Ectodermal cell (in vitro differentiated cells): ENCODE results near the gene DRD4.
"Not testable (repeated sequence)": the region's sequence is repeated elsewhere in the genome, so short reads cannot be mapped to it uniquely, and the experiment has no call there.

Source experiments
- H3K27ac ChIP-seq: 2 replicates; pipeline ENCODE4 v1.7.0; 2013; ENCODE audit warnings: mild to moderate bottlenecking, low read depth, low read length; ENCODE audit not compliant: insufficient read depth, poor library complexity, severe bottlenecking
- H3K27me3 ChIP-seq: 2 replicates; pipeline ENCODE4 v1.7.0; 2013; ENCODE audit warnings: mild to moderate bottlenecking, low read length; ENCODE audit not compliant: insufficient read depth, control insufficient read depth, poor library complexity, severe bottlenecking
- H3K36me3 ChIP-seq: one replicate; pipeline ENCODE4 v1.7.0; 2013; ENCODE audit warnings: low read length; ENCODE audit not compliant: control insufficient read depth, insufficient read depth
- H3K4me1 ChIP-seq: one replicate; pipeline ENCODE4 v1.7.0; 2013; ENCODE audit warnings: low read length; ENCODE audit not compliant: control insufficient read depth, insufficient read depth
- H3K4me3 ChIP-seq: 2 replicates; pipeline ENCODE4 v1.7.0; 2013; ENCODE audit warnings: low read depth, low read length, control low read depth; ENCODE audit not compliant: insufficient read depth
- H3K9me3 ChIP-seq: 2 replicates; pipeline ENCODE4 v1.7.0; 2013; ENCODE audit warnings: mild to moderate bottlenecking, low read length, moderate library complexity; ENCODE audit not compliant: control insufficient read depth
- WGBS, 2 experiments: methylation state at CpG; one replicate each; pipeline ENCODE4 v1.1.7; 2013; ENCODE audit warnings: missing lambda C conversion rate in 2 of 2; 5-methylcytosine and 5-hydroxymethylcytosine counted together

The DRD4 gene

GRCh38 chr11:643849-644738, 7.0 kb downstream of the DRD4 start:
- H3K27me3 ChIP-seq: peaks cover 10% of the 10 kb centered on the region
- no peak overlapping the region for H3K4me3 ChIP-seq
- no peak overlapping the region for H3K27ac ChIP-seq
- peaks cover 7% of the 10 kb centered on the region for H3K36me3 ChIP-seq
- 94 to 95% methylated on average over 50 of the region's 50 CpGs for WGBS, 2 experiments
- H3K9me3 ChIP-seq: no peaks in the 10 kb centered on the region
- peaks cover 11% of the 10 kb centered on the region for H3K4me1 ChIP-seq

GRCh38 chr11:645536-645935, 8.5 kb downstream of the DRD4 start:
- Histone ChIP-seq H3K4me1 (peaks cover 7% of the 10 kb centered on the region), H3K27ac (no peak overlapping the region), H3K36me3 (peaks cover 7% of the 10 kb centered on the region), H3K4me3 (no peak overlapping the region), H3K9me3 (no peaks in the 10 kb centered on the region), H3K27me3 (peaks cover 1% of the 10 kb centered on the region)
- 90 to 91% methylated on average over 16 of the region's 16 CpGs for WGBS, 2 experiments

DNA sequence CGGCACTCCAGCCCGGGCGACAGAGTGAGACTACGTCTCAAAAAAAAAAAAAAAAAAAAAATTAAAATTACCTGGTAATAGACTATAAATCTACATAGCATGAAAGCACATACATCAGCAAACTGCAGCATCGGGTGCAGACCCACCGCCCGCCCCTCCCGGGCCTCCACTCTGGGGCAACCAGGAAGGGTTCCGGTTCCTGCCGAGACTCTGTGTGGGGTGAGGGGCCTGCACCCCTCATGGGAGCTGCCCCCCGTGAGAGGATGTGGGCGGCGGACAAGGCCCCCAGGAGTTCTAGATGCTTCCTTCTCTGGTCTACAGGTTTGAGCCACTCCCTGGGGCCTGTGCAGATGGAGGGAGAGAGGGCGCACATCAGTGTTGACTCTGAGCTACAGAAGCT, 9.1 kb downstream of the DRD4 start:
- H3K4me1 ChIP-seq: peaks cover under 1% of the 10 kb centered on the region
- no peak overlapping the region for H3K4me3 ChIP-seq
- H3K27ac ChIP-seq: no peak overlapping the region
- 94 to 97% methylated on average over 10 to 13 of the region's 14 CpGs for WGBS, 2 experiments
- peaks cover 13% of the 10 kb centered on the region for H3K36me3 ChIP-seq
- no peaks in the 10 kb centered on the region for H3K9me3 ChIP-seq
- H3K27me3 ChIP-seq: no peaks in the 10 kb centered on the region

GRCh38 chr11:647672-648158, 10.6 kb downstream of the DRD4 start:
- H3K4me1 ChIP-seq, H3K9me3 ChIP-seq, H3K27ac ChIP-seq, H3K4me3 ChIP-seq, H3K27me3 ChIP-seq: not testable (repeated sequence)
- peaks cover 13% of the 10 kb centered on the region for H3K36me3 ChIP-seq
- 96 to 99% methylated on average over 9 to 11 of the region's 14 CpGs for WGBS, 2 experiments

- Histone ChIP-seq H3K4me3 (no peak overlapping the region), H3K9me3 (no peaks in the 10 kb centered on the region), H3K27ac (no peak overlapping the region), H3K36me3 (peaks cover 12% of the 10 kb centered on the region), H3K4me1 (no peaks in the 10 kb centered on the region), H3K27me3 (no peaks in the 10 kb centered on the region)
- 96 to 97% methylated on average over 10 of the region's 10 CpGs for WGBS, 2 experiments
Measured at GRCh38 chr11:650482-650881, 13.4 kb downstream of the DRD4 start.

DNA sequence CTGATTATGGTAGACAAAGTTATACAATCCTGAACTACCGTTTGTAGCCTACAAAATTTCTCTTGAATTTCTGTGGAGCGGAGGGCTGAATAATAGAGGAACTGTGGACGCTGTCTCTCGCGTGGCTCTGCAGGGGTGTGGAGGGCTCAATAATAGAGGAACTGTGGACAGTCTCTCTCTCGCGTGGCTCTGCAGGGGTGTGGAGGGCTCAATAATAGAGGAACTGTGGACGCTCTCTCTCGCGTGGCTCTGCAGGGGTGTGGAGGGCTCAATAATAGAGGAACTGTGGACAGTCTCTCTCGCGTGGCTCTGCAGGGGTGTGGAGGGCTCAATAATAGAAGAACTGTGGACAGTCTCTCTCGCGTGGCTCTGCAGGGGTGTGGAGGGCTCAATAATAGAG, 16.1 kb downstream of the DRD4 start:
- H3K27ac ChIP-seq, H3K4me3 ChIP-seq, H3K4me1 ChIP-seq, H3K9me3 ChIP-seq, H3K27me3 ChIP-seq, H3K36me3 ChIP-seq: not testable (repeated sequence)
- 93 to 97% methylated on average over 14 of the region's 14 CpGs for WGBS, 2 experiments

- H3K4me3 ChIP-seq: no peak overlapping the region
- no peaks in the 10 kb centered on the region for H3K4me1 ChIP-seq
- H3K27me3 ChIP-seq: no peaks in the 10 kb centered on the region
- H3K27ac ChIP-seq: no peak overlapping the region
- WGBS, 2 experiments: 93 to 94% methylated on average over 15 of the region's 15 CpGs
- no peaks in the 10 kb centered on the region for H3K9me3 ChIP-seq
- H3K36me3 ChIP-seq: peaks cover 7% of the 10 kb centered on the region
Measured at GRCh38 chr11:653837-654236, 16.8 kb downstream of the DRD4 start.

DNA sequence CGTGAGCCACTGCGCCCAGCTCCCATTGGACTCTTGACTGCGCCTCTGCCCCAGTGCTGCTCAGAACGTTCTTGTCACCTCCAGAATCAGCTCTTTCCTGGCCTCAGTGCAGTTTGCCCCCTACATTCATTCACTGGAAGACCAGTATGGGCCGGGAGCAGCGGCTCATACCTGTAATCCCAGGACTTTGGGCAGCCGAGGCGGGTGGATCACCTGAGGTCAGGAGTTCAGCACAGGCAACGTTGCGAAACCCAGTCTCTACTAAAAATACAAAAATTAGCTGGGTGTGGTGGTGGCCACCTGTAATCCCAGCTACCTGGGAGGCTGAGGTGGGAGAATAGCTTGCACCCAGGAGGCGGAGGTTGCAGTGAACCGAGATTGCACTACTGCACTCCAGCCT, 17.4 kb downstream of the DRD4 start:
- H3K27me3 ChIP-seq, H3K4me3 ChIP-seq, H3K4me1 ChIP-seq, H3K27ac ChIP-seq, H3K36me3 ChIP-seq, H3K9me3 ChIP-seq: not testable (repeated sequence)
- WGBS, 2 experiments: 90% methylated on average over 12 of the region's 12 CpGs

DNA sequence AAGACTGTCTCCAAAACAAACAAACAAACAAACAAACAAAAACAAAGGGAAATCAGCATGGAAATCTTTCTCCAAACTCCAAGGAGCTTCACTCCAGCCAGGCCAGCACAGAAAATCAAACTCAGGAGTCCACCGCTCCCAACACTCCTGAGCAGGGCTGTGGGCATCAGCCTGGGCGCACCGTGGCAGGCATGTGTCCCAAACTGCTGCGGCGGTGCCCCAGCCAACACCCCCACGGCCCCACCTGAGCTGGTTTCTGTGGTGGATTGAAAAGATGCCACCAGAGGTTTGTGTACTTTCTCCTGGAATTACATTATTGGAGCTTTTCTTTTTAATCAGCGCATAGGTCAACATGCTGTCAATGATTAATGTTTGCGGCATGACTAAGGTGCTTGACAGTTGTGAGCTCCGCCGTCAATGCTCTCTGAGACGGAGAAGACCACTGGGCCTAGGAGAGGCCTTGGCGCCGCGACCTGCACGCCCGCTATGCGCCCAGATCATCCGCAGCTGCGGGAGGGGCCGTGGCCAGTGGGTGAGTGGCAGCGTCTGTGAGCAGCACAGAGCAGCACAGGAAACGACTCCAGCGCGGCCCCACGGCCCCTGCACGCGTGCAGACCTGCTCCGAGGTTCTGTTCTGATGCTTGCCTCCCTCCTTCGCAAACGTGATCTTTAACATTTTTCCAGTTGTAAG, 18.1 kb downstream of the DRD4 start:
- Histone ChIP-seq H3K4me1 (no peaks in the 10 kb centered on the region), H3K27ac (no peak overlapping the region), H3K36me3 (peaks cover 7% of the 10 kb centered on the region), H3K9me3 (no peaks in the 10 kb centered on the region), H3K27me3 (no peaks in the 10 kb centered on the region), H3K4me3 (no peak overlapping the region)
- 95% methylated on average over 30 of the region's 30 CpGs for WGBS, 2 experiments

DNA sequence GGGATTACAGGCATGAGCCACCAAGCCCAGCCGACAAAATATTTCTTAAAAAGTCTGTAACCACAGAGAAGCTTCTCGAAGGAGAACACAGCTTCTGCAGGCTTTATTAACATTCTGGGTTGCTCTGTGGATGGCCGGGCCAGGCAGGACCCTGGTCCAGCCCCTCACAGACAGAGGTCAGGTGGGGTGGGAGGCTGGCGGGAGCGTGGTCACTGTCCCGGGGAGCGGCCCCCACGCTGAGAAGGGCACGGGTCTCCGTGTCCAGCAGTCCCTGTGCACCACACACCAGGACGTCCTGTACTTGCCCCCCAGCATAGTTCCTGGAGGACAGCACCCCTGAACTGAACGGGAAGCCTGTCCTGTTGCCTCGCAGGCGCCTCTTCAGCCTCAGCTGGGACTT, 19.4 kb downstream of the DRD4 start:
- no peaks in the 10 kb centered on the region for H3K9me3 ChIP-seq
- H3K4me3 ChIP-seq: no peak overlapping the region
- H3K36me3 ChIP-seq: peaks cover 4% of the 10 kb centered on the region
- no peaks in the 10 kb centered on the region for H3K27me3 ChIP-seq
- 93 to 95% methylated on average over 14 of the region's 14 CpGs for WGBS, 2 experiments
- no peak overlapping the region for H3K27ac ChIP-seq
- H3K4me1 ChIP-seq: no peaks in the 10 kb centered on the region
